Body of pancreas (tissue), 4 donors: Measurements from ENCODE around the gene RNLS.

Experiments used
- POLR2A ChIP-seq, 3 donors: fragments of 450-650 bp; IDR thresholded peaks; one replicate each; pipeline ENCODE4 v1.6.1; 2016; ENCODE audit warnings: antibody characterized with exemption in 3 of 3, mild to moderate bottlenecking in 2 of 3
- TF ChIP-seq, protein P1 (sequence below), 7 experiments: fragments of 450-650 bp in 4 of 7; fragments of 200-600 bp in 3 of 7; sonication (generic) in 3 of 7; IDR thresholded peaks; one replicate each; pipeline ENCODE4 v1.5.1; 2016 to 2019; ENCODE audit warnings: antibody characterized with exemption in 7 of 7

DNA sequence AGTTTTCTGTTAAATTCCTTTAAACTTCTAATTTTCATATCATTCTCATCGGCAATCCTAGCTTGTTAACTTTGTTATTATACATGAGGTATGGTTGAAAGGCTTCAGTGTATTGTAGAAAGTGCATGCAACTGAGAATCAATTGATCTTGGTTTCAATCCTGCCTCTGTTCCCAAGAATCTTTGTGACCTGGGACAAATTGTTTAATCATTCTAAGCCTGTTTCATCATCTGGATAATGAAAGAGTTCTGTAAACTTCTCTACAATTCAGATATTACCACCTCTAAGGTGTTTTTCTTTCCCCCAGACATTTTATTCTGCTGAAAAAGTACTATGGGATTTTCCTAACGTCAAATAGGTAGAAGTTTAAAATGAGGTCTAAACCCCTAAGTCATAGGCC, 179.0 kb downstream of the RNLS start:
- TF ChIP-seq, protein P1, sequence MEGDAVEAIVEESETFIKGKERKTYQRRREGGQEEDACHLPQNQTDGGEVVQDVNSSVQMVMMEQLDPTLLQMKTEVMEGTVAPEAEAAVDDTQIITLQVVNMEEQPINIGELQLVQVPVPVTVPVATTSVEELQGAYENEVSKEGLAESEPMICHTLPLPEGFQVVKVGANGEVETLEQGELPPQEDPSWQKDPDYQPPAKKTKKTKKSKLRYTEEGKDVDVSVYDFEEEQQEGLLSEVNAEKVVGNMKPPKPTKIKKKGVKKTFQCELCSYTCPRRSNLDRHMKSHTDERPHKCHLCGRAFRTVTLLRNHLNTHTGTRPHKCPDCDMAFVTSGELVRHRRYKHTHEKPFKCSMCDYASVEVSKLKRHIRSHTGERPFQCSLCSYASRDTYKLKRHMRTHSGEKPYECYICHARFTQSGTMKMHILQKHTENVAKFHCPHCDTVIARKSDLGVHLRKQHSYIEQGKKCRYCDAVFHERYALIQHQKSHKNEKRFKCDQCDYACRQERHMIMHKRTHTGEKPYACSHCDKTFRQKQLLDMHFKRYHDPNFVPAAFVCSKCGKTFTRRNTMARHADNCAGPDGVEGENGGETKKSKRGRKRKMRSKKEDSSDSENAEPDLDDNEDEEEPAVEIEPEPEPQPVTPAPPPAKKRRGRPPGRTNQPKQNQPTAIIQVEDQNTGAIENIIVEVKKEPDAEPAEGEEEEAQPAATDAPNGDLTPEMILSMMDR (IDR thresholded peaks at IDR 0.05) = no peak
- no peak for TF ChIP-seq POLR2A (IDR thresholded peaks at IDR 0.05)
